Calu3 (cell line): ENCODE measurements around the gene ZNF76. TPM values are rescaled to one million over a fixed set of nuclear protein-coding genes. Genes with fewer than 3 reads are reported as not detected.

Experiments
- BruUV-seq: library from RNA; stranded (reverse); fragments of 400-500 nt; replicated peaks from 2 replicates; lab custom pipeline; 2021; lab: Mats Ljungman, UMichigan
- CTCF ChIA-PET: fragments of 300-600 bp; sonication (Branson Sonifier 250); formaldehyde crosslinking; loops from one replicate; lab custom pipeline; 2022; ENCODE audit warnings: antibody characterized with exemption; lab: Charles Lee
- DNase-seq: peaks from one replicate; pipeline ENCODE4 v3.0.0; 2022
- H3K27ac Mint-ChIP-seq: one replicate; pipeline ENCODE4 v1.8.0; 2022; ENCODE audit warnings: mixed read lengths; ENCODE audit not compliant: unreplicated experiment
- H3K27me3 Mint-ChIP-seq: one replicate; pipeline ENCODE4 v1.8.0; 2022; ENCODE audit warnings: mixed read lengths; ENCODE audit not compliant: unreplicated experiment
- H3K36me3 Mint-ChIP-seq: one replicate; pipeline ENCODE4 v1.8.0; 2022; ENCODE audit warnings: mild to moderate bottlenecking, moderate library complexity, mixed read lengths; ENCODE audit not compliant: insufficient read depth, unreplicated experiment
- H3K4me1 Mint-ChIP-seq: one replicate; pipeline ENCODE4 v1.8.0; 2022; ENCODE audit warnings: mild to moderate bottlenecking, low read depth, mixed read lengths; ENCODE audit not compliant: unreplicated experiment
- H3K4me3 Mint-ChIP-seq: one replicate; pipeline ENCODE4 v1.8.0; 2022; ENCODE audit warnings: mild to moderate bottlenecking, low read depth, moderate library complexity, mixed read lengths; ENCODE audit not compliant: unreplicated experiment
- H3K9me3 Mint-ChIP-seq: one replicate; pipeline ENCODE4 v1.8.0; 2022; ENCODE audit warnings: low read depth, mixed read lengths; ENCODE audit not compliant: unreplicated experiment
- CTCF ChIP-seq: fragments of 200-600 bp; IDR thresholded peaks from one replicate; pipeline ENCODE4 v1.8.0; 2022; ENCODE audit warnings: antibody characterized with exemption; ENCODE audit not compliant: unreplicated experiment
- intact Hi-C: fragments of 100-400 bp; cut with micrococcal nuclease; formaldehyde crosslinking; loops from one replicate; pipeline ENCODE4 v1.10.0; 2022; ENCODE audit not compliant: unreplicated experiment
- total RNA-seq: library from RNA; stranded (reverse); gene quantifications from 2 replicates; pipeline ENCODE4 v1.2.3, GENCODE V29; 2022

The ZNF76 gene
- total RNA-seq, 1 experiment from 2014 or later, result 60.0 TPM

GRCh38 chr6:35312807-35313206, 53.3 kb downstream of the ZNF76 start:
- intact Hi-C loops, result no loop called here
- Mint-ChIP-seq H3K27me3 (no peaks in the 10 kb centered on the region), H3K4me3 (no peak overlapping the region), H3K9me3 (no peaks in the 10 kb centered on the region), H3K27ac (no peak overlapping the region), H3K4me1 (peaks cover 8% of the 10 kb centered on the region), H3K36me3 (peaks cover 5% of the 10 kb centered on the region)
- no peak for TF ChIP-seq CTCF
- no peak for DNase-seq
- CTCF ChIA-PET, result interaction anchor here (0.6 kb wide), 1 partner anchor 17 kb away, joined by 3 read pairs; no protein-coding TSS in a partner anchor
- no TSS peak for BruUV-seq

DNA sequence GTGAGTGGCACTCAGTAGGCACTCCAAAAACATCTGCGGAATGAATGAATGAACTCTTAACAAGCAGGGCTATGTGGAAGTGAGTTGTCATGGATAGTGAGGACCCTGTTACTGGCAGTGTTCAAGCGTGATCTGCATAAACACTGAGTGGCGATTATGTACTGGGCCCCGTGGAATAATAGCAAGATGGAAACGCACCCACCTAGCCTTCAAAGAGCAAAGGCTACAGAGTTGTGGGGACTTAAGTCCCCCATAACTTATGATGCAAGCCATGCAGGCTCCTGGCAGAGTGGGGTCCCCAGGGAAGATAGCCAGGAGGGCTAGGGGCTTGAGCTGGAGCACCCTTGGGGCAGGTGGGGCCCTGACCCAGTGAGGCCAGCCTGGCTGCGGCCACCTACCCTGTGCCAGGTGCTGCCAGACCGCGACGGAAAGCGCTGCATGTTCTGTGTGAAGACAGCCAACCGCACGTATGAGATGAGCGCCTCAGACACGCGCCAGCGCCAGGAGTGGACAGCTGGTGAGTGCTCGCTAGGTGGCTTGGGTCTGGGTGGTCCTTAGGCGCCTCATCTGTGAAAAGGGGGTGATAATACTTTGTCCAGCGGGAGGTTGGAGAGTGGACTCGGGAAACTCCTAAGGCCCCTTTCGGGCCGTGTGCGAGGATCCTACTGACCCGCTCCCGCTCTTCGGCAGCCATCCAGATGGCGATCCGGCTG, 58.1 kb downstream of the ZNF76 start:
- Mint-ChIP-seq H3K36me3 (peaks cover 17% of the 10 kb centered on the region), H3K27ac (peak overlapping the region; percentile 34), H3K27me3 (no peaks in the 10 kb centered on the region), H3K4me3 (peak overlapping the region; percentile 91), H3K4me1 (peaks cover 9% of the 10 kb centered on the region), H3K9me3 (no peaks in the 10 kb centered on the region)
- DNase-seq, result no peak
- intact Hi-C loops, result no loop called here
- BruUV-seq, result no TSS peak
- TF ChIP-seq CTCF, result peak; percentile 17
- CTCF ChIA-PET, result interaction anchor here (0.6 to 1.9 kb wide), 14 partner anchors 10 to 151 kb away, joined by 3 to 15 read pairs (median 5); partner anchors contain the start of genes DEF6, FANCE, PPARD and RPL10A

DNA sequence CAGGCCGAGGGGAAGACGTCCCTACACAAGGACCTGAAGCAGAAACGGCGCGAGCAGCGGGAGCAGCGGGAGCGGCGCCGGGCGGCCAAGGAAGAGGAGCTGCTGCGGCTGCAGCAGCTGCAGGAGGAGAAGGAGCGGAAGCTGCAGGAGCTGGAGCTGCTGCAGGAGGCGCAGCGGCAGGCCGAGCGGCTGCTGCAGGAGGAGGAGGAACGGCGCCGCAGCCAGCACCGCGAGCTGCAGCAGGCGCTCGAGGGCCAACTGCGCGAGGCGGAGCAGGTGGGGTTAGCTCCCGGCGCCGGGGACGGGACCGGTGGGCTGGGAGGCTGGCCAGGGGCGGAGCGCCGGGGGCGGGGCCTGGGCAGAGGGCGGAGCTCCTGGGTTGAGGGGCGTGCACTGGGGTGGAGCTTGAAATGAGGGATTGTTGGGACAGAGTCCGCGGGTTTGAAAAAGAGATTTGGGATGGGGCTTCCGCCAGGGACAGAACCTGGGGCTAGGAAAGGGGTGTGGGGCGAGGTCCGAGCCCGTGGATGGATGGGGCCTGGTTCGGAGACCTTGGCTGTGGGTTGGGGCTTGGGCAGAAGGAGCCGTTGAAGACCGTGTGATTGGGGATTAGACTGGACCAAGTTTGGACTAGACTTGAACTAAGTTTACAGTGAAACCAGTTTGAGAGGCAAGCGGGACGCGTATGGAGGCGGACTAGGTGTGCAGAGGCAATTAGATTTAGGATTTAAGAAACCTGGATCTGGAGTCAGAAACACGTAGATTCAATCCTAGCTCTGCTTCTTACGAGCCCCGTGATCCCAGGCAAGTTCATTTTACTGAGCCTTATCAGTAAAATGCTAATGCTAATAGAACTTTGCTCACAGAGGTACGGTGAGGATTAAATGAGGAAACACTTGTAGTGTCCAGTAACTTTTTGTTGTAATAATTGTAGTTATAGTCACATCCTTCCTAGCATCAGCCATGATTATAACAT, 58.9 kb downstream of the ZNF76 start:
- H3K4me3 Mint-ChIP-seq, result peak overlapping the region; percentile 91
- no peaks in the 10 kb centered on the region for H3K9me3 Mint-ChIP-seq
- no peaks in the 10 kb centered on the region for H3K27me3 Mint-ChIP-seq
- peak; percentile 9 for TF ChIP-seq CTCF
- peaks cover 17% of the 10 kb centered on the region for H3K36me3 Mint-ChIP-seq
- peak; percentile 98 for DNase-seq
- no TSS peak for BruUV-seq
- peaks cover 9% of the 10 kb centered on the region for H3K4me1 Mint-ChIP-seq
- CTCF ChIA-PET, result interaction anchor here (0.6 to 1.9 kb wide), 14 partner anchors 9 to 150 kb away, joined by 3 to 15 read pairs (median 5); partner anchors contain the start of genes DEF6, FANCE, PPARD and RPL10A
- peak overlapping the region; percentile 34 for H3K27ac Mint-ChIP-seq
- intact Hi-C loops, result no loop called here

GRCh38 chr6:35319346-35320030, 60.0 kb downstream of the ZNF76 start:
- Mint-ChIP-seq H3K4me1 (peaks cover 9% of the 10 kb centered on the region), H3K27ac (no peak overlapping the region), H3K9me3 (no peaks in the 10 kb centered on the region), H3K36me3 (peaks cover 17% of the 10 kb centered on the region), H3K27me3 (no peaks in the 10 kb centered on the region), H3K4me3 (no peak overlapping the region)
- intact Hi-C loops, result no loop called here
- TF ChIP-seq CTCF, result no peak
- no TSS peak for BruUV-seq
- CTCF ChIA-PET, result interaction anchor here (0.6 to 1.9 kb wide), 4 partner anchors 8 to 206 kb away, joined by 3 to 9 read pairs (median 5); no protein-coding TSS in a partner anchor
- DNase-seq, result no peak
